Fibroblast of lung (primary cell): Measurements from ENCODE around the gene DYRK1A.

Experiments used
- EZH2 ChIP-seq: IDR thresholded peaks from 2 replicates; pipeline ENCODE4 v1.5.1; 2012; ENCODE audit warnings: low read length, control low read depth, mild to moderate bottlenecking; ENCODE audit errors: missing control alignments
- TF ChIP-seq, protein P1 (sequence below), 2 donors: IDR thresholded peaks in 1 of 2; conservative IDR thresholded peaks in 1 of 2; 1 replicate in 1 of 2; 2 replicates in 1 of 2; pipeline ENCODE4 v1.5.1; 2011 to 2012; ENCODE audit warnings: low read length in 2 of 2, control low read depth in 1 of 2, inconsistent platforms in 1 of 2, low read depth in 1 of 2, mild to moderate bottlenecking in 1 of 2

DNA sequence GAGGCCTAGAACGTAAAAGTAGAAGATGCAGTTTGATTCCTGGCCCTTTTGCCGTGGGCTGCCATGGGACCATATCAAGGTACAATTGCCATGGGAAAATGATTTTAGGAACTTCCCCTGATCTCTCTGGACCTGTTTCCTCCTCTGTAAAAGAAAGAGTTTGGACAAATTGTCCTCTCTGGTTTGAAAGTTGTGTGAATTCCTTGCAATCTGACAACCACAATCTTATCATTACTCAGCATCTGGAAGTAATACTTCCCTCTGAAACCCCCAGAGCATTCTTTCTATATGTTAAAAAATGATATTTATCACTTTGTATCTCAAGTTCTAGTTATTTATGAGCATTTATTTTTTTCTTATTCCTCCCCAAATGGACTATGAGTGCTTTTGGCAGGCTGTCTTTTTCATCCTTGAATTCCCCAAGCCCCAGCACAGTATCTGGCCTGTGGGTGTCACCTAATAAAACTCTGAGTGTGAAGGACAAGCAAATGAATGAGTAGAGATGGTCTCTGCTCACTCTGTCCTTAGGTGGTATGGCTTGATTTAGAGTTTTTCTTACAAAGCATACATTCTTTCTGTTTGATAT lies 181.1 kb downstream of the DYRK1A start:
- TF ChIP-seq, protein P1, sequence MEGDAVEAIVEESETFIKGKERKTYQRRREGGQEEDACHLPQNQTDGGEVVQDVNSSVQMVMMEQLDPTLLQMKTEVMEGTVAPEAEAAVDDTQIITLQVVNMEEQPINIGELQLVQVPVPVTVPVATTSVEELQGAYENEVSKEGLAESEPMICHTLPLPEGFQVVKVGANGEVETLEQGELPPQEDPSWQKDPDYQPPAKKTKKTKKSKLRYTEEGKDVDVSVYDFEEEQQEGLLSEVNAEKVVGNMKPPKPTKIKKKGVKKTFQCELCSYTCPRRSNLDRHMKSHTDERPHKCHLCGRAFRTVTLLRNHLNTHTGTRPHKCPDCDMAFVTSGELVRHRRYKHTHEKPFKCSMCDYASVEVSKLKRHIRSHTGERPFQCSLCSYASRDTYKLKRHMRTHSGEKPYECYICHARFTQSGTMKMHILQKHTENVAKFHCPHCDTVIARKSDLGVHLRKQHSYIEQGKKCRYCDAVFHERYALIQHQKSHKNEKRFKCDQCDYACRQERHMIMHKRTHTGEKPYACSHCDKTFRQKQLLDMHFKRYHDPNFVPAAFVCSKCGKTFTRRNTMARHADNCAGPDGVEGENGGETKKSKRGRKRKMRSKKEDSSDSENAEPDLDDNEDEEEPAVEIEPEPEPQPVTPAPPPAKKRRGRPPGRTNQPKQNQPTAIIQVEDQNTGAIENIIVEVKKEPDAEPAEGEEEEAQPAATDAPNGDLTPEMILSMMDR (conservative IDR thresholded peaks at IDR 0.05 in 1 of 2, IDR thresholded peaks at IDR 0.05 in 1 of 2; ENCODE audit: low read depth in 1 of 2, low read length in 2 of 2), result no peak
- TF ChIP-seq EZH2, result no peak
